HG03442 (cell line): ENCODE results near the gene RDX.

ENCODE experiments used
- ATAC-seq: cut with Tn5 transposase; IDR thresholded peaks from one replicate; pipeline ENCODE4 v1.9.1; 2021; ENCODE audit warnings: mild to moderate bottlenecking, moderate library complexity; ENCODE audit not compliant: unreplicated experiment

Gene RDX

GRCh38 chr11:110176366-110177085 is 119.9 kb downstream of the RDX start:
- no peak for ATAC-seq

- ATAC-seq: no peak
Observed at GRCh38 chr11:110174645-110175310, 121.6 kb downstream of the RDX start.

GRCh38 chr11:110173811-110174644 is 122.4 kb downstream of the RDX start:
- peak; percentile 65 for ATAC-seq

- ATAC-seq: no peak
Observed at GRCh38 chr11:110172468-110173065, 123.8 kb downstream of the RDX start.

GRCh38 chr11:110169738-110170137 is 126.7 kb downstream of the RDX start:
- no peak for ATAC-seq

GRCh38 chr11:110168033-110168803 is 128.2 kb downstream of the RDX start:
- no peak for ATAC-seq

GRCh38 chr11:110165039-110165925 is 131.1 kb downstream of the RDX start:
- ATAC-seq: no peak

GRCh38 chr11:110162216-110162615 is 134.2 kb downstream of the RDX start:
- ATAC-seq: no peak

- no peak for ATAC-seq
Observed at GRCh38 chr11:110161061-110161460, 135.4 kb downstream of the RDX start.

GRCh38 chr11:110160437-110160836 is 136.0 kb downstream of the RDX start:
- ATAC-seq: no peak

GRCh38 chr11:110160016-110160415 is 136.4 kb downstream of the RDX start:
- no peak for ATAC-seq

GRCh38 chr11:110159476-110159875 is 136.9 kb downstream of the RDX start:
- ATAC-seq: no peak

GRCh38 chr11:110158317-110159200 is 137.9 kb downstream of the RDX start:
- ATAC-seq: no peak

- no peak for ATAC-seq
Observed at GRCh38 chr11:110156503-110156902, 139.9 kb downstream of the RDX start.

- no peak for ATAC-seq
Observed at GRCh38 chr11:110153474-110153873, 142.9 kb downstream of the RDX start.

GRCh38 chr11:110152199-110152598 is 144.2 kb downstream of the RDX start:
- ATAC-seq: no peak

GRCh38 chr11:110148775-110149744 is 147.4 kb downstream of the RDX start:
- ATAC-seq: peak; percentile 44
